ENCODE measurements around the gene TMEM132E. TPM values are rescaled to one million over a fixed set of nuclear protein-coding genes. Genes with fewer than 3 reads are reported as not detected.

TMEM132E gene
- total and polyA plus RNA-seq, 2 experiments from 2014 or later, result 0.16 to 0.45 TPM

- no peaks in the 10 kb centered on the region; the same call in 2 of the 3 replicates for H3K9me3 Mint-ChIP-seq
- H3K27ac Mint-ChIP-seq, result no peak overlapping the region
- Histone ChIP-seq H3K27me3 (ENCODE audit: insufficient read depth) (no peaks in the 10 kb centered on the region), H3F3A (replicated peaks; ENCODE audit: low read depth) (no peaks in the 10 kb centered on the region), H3K4me2 (no peak overlapping the region), H4K20me1 (replicated peaks; ENCODE audit: insufficient read depth) (no peaks in the 10 kb centered on the region), H3K79me2 (replicated peaks; ENCODE audit: insufficient read depth) (no peaks in the 10 kb centered on the region), H3K9me2 (ENCODE audit: insufficient read depth) (no peaks in the 10 kb centered on the region), H3K36me3 (ENCODE audit: insufficient read depth) (no peaks in the 10 kb centered on the region), H3K4me3 (no peak overlapping the region), H3K4me1 (ENCODE audit: insufficient read depth) (no peaks in the 10 kb centered on the region; the same call in 1 of the 2 replicates), H2AFZ (no peak overlapping the region), H3K27ac (ENCODE audit: low read depth) (no peak overlapping the region)
- H3K4me3 Mint-ChIP-seq, result no peak overlapping the region
- peaks cover 15% of the 10 kb centered on the region for H3K27me3 Mint-ChIP-seq (ENCODE audit: insufficient read depth, low read depth, poor library complexity)
- no peaks in the 10 kb centered on the region for H3K36me3 Mint-ChIP-seq (ENCODE audit: low read depth)
- DNase-seq (ENCODE audit: low spot score), result no peak
- no peak for TF ChIP-seq ZNF331 (CRISPR knock-in tag; IDR thresholded peaks at IDR 0.05; ENCODE audit: low read depth)
- no peak for TF ChIP-seq JUNB (IDR thresholded peaks at IDR 0.05; ENCODE audit: unreplicated experiment)
- TF ChIP-seq EZH2 (IDR thresholded peaks at IDR 0.05; ENCODE audit: low read depth, unreplicated experiment), result no peak
- TF ChIP-seq ETS1 (IDR thresholded peaks at IDR 0.05), result no peak
- no peak for TF ChIP-seq EZH2phosphoT487 (IDR thresholded peaks at IDR 0.05; ENCODE audit: unreplicated experiment)
- TF ChIP-seq CTCF (conservative IDR thresholded peaks at IDR 0.05; ENCODE audit: low read depth in 2 of 2), result no peak
- no peak for TF ChIP-seq CREB1 (CRISPR knock-in tag; IDR thresholded peaks at IDR 0.05; ENCODE audit: low read depth)
- peaks cover 11% of the 10 kb centered on the region for H3K4me1 Mint-ChIP-seq
- no peak for ATAC-seq
Observed at GRCh38 chr17:34633760-34634159, 54.4 kb downstream of the TMEM132E start.

- Histone ChIP-seq H3K27ac (ENCODE audit: low read depth) (no peak overlapping the region), H2AFZ (no peak overlapping the region), H4K20me1 (replicated peaks; ENCODE audit: insufficient read depth) (no peaks in the 10 kb centered on the region), H3K4me3 (no peak overlapping the region), H3K79me2 (replicated peaks; ENCODE audit: insufficient read depth) (no peaks in the 10 kb centered on the region), H3F3A (replicated peaks; ENCODE audit: low read depth) (no peaks in the 10 kb centered on the region), H3K4me1 (ENCODE audit: insufficient read depth) (no peaks in the 10 kb centered on the region; the same call in 1 of the 2 replicates), H3K27me3 (ENCODE audit: insufficient read depth) (no peaks in the 10 kb centered on the region), H3K9me2 (ENCODE audit: insufficient read depth) (no peaks in the 10 kb centered on the region), H3K36me3 (ENCODE audit: insufficient read depth) (no peaks in the 10 kb centered on the region), H3K4me2 (no peak overlapping the region)
- Mint-ChIP-seq H3K9me3 (no peaks in the 10 kb centered on the region; the same call in 1 of the 3 replicates), H3K27ac (no peak overlapping the region), H3K4me1 (peaks cover 11% of the 10 kb centered on the region), H3K4me3 (no peak overlapping the region), H3K27me3 (ENCODE audit: insufficient read depth, low read depth, poor library complexity) (peaks cover 15% of the 10 kb centered on the region), H3K36me3 (ENCODE audit: low read depth) (no peaks in the 10 kb centered on the region)
- ATAC-seq, result no peak
- DNase-seq (ENCODE audit: low spot score), result no peak
- TF ChIP-seq EZH2 (IDR thresholded peaks at IDR 0.05; ENCODE audit: low read depth, unreplicated experiment) (no peak), REST (IDR thresholded peaks at IDR 0.05; ENCODE audit: unreplicated experiment) (no peak), STAT1 (IDR thresholded peaks at IDR 0.05; ENCODE audit: unreplicated experiment) (no peak), ZNF114 (CRISPR knock-in tag; IDR thresholded peaks at IDR 0.05) (no peak), ETS1 (IDR thresholded peaks at IDR 0.05) (no peak), EZH2phosphoT487 (IDR thresholded peaks at IDR 0.05; ENCODE audit: unreplicated experiment) (no peak), ZNF331 (CRISPR knock-in tag; IDR thresholded peaks at IDR 0.05; ENCODE audit: low read depth) (no peak)
Observed at GRCh38 chr17:34634551-34635160, 55.3 kb downstream of the TMEM132E start.
